Measurements from ENCODE around the gene IFNA2. TPM values are rescaled to one million over a fixed set of nuclear protein-coding genes. Genes with fewer than 3 reads are reported as not detected.
"Not testable (repeated sequence)": the region's sequence is repeated elsewhere in the genome, so short reads cannot be mapped to it uniquely, and the experiment has no call there.

IFNA2 gene
- polyA plus RNA-seq, 10 donors: not detected

DNA sequence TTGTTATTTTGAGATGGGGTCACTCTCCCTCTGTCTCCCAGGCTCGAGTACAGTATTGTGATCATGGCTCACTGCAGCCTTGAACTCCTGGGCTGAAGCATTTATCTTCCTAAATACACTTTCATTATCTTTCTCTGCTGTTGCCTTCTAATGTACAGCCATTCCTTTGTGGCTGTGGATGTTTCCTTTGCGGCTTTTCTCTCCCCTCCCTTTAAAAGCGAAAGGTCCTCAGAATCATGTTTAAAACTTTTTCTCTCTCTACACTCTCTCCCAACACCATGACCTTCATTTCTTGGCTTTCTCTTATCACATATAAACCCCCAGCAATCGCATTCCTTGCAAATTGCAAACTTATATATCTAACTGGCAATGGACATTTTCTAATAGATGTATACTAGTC lies 1.6 kb downstream of the IFNA2 start:
- no peak for DNase-seq

DNA sequence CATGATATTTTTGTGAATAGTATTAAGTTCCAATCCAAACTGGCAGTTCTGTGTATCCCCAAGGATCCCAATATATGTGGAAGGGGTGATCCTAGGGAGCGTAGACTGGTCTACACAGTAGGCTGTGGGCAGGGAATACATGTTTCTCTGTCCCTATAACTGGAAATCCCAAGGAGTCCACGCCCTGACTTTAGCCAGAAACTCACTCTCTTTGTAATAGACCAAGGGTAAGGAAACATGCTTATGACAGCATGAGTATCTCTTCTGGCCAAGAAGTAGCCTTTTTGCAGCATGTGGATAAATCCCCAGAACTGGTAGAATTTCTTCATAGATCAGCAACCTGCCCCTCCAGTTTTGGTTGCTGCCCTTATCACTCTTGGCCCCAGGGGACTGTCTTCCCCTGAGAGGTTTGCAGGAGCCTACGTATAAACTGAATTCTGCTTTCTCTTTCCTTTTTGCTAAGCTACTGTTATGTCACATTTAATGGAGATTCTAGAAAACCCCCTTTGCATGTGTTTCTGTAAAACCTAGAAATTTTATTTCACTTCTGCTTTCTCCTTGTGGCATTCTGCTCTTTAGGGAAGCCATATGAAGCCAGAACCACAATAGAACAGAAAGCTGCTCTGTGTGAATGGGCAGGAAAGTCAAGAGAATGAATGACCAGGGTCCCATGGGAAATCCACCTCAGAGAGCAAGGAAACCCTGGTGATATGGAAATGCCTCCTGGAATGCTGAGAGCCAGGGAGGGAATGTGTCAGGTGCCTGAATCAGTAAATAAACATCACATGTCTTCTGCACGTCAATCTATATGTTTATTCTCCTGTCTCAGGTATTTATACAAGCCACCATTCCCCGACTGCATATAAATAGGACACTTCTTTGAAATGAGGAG lies 3.5 kb downstream of the IFNA2 start:
- DNase-seq: peak in 1 of 3 donors; percentile 11

DNA sequence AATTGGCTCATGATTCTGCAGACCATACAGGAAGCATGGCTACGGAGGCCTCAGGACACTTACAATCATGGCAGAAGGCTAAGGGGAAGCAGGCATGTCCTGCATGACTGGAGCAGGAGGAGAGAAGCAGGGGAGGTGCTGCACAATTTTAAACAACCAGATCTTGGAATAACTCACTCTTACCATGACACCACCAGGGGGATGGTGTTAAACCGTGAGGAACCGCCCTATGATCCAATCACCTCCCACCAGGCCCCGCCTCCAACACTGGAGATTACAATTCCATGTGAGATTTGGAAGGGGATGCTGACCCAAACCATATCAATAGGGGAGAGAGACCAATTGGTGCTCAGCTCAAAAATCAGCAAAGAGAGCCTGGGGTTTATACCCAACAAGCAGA lies 13.7 kb downstream of the IFNA2 start:
- DNase-seq: not testable (repeated sequence)

DNA sequence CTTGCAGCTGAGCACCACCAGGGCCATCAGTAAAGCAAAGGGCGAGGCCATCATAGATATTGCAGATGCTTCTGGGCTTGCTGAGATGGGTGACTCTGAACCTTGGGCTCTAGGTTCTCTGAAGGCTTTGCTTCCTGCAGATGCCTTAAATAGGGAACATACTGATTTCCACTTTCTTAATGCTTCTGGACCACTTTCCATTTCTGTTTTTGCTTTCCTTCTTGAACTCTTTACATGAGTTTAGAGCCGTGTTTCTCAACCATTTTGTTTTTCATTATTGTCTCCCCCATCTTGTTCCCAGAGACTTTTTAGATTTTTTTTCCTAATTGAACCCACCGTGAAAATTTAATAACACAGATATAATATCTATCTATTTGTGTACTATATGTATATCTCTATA lies 17.2 kb downstream of the IFNA2 start, which contains the start of gene IFNA13:
TSS of gene IFNA13 (minus strand) at position 101 of the 400 bp plus-strand sequence. CDS start at position 54, 47 bp downstream.
- no peak for DNase-seq

DNA sequence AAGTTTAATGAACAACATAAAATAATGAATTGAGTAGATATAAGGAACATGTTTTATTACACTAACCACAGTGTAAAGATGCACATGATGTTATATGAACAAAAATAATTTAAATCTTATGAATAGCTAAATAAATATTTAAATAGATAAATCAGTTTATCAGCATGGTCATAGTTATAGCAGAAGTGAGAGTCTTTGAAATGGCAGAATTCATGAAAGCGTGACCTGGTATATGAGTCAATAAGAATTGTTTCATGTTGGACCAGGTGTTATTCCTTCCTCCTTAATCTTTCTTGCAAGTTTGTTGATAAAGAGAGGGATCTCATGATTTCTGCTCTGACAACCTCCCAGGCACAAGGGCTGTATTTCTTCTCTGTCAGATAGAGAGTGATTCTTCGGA lies 18.0 kb downstream of the IFNA2 start:
- DNase-seq: not testable (repeated sequence)

DNA sequence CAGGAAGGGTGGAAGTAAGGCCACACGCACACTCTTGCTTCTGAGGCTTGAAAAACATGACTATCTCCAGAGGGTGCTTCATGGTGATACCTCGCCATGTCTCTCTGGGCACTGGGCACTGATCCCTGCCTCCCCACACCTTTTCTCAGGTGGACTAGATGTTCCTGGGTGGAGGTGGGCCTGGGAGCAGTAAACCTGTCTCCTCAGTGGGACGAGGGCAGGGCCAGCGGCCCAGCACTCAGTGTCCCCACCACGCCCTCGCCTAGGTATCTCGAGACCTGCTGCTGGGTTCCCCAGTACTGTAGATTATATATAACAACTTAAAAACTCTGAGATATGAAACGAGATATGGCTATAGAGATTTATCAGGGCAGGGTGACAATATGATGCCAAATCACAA lies 22.9 kb downstream of the IFNA2 start:
- DNase-seq: no peak

DNA sequence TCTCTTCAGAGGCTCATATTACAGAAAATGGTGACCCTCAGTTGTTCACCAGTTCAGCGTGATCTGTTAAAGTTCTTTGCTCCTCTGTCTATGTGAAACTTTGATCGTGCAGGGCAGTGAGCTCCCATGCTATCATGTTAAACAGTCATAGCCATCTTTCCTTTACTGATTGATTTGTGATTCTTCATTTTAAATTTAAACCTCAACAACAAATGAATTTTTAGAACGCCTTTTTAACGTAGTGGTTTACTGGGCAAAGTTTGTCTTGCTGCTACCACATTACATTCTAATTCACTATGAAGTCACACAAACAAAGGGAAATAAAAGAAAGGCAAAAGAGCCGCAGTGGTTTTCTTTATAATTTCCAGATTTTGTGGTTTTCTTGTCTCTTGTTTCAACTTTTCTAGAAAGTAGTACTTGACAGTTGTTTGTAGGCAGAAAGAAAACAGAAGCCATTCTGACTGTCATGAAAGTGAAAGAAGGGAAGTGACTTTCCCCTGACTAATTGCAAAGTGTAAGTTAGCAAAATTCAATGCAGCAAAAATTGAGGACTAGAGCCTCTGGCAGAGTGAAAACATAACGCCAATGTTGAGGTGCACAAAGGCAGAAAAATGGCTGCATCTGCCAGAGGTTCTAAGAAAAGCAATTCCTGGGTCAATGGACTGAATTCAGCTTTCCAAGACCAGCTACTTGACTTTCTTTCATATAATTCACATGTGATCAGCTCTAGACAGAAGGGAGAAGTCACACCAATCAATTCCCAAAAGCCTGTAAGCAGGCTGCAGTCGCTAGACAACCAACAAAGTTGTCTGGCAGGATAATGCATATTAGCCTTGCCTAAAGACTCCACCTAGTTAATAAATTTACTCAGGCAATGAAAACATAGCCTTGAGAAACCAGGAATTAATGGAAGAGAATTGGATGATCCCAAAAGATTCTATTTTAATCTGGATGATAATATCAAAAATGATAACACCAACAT lies 27.4 kb downstream of the IFNA2 start:
- DNase-seq: peak in 1 of 3 donors; percentile 3

DNA sequence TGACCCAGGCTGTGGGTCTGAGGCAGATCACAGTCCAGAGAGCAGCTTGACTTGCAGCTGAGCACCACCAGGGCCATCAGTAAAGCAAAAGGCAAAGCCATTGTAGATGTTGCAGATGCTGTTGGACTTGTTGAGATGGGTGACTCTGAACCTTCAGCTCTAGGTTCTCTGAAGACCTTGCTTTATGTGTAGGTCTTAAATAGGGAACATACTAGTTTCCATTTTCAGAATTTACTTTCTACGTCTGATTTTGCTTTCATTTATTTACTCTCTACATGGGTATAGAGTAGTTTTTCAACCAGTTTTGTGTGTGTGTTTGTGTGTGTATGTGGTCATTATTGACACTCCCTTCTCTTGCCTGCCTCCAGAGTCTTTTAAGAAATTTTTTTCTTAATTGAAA lies 34.4 kb downstream of the IFNA2 start, which contains the start of gene IFNA6:
TSS of gene IFNA6 (minus strand) at position 101 of the 400 bp plus-strand sequence. CDS start at position 101, 0 bp downstream.
- DNase-seq: no peak

DNA sequence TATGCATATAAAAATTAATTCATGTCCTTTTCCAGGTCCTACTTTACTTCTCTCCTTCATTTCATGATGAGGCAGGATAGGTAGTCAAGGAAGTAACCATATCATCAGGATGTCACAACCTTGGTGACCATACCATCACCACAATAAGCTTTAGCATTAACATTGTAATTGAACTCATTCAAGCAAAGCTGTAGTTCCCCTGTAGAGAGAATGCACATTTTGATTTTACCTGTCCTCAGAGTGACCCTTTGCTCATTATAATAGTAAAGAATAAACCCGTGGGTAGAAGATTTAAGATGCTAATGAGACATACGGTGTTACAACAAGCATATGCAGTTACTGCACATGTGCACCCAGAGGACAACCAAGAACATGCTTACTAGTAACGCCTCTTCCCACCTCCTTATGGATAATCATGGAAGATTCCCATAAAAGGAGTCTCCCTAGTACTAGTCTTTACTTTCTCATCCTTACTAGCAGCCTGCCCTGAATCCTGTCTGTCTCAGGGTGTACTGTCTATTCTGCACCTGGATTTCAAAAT lies 36.7 kb downstream of the IFNA2 start:
- no peak for DNase-seq

DNA sequence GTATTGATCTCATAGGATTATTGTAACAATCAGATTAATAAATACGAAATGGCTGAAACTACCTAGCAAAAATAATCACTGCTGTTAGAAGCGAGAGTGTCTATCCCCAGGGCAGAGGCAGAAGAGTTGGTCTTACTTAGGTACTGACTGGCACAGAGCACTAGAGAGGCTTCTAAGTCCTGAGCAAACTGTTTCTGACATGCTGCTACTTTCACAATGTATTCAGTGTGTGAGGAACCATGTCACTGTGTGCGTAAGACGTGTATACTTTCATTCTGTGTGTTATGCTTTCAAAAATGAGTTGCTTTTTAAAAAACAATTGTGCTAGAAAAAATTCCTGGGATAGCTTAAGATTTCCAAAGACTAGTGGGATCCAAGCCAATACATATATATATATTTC lies 44.5 kb downstream of the IFNA2 start:
- DNase-seq: no peak

DNA sequence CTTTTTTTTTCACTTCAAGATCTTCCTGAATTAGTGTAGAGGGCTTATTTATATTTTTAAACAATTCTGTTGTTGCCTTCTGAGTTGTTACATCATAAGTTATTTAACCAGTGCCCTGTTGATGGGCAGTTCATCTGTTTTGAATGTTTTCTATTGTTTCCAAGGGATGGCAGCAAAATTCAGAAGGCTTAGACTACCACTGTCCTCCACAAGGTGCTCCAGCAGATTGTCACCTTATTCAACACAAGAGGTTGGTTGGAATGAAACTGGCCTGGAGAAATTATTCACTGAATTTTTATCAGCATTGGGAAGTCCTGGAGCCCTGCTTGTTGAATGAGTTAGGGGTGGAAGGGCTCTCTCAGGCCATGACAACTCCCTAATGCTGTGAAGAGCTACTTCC lies 48.7 kb downstream of the IFNA2 start:
- no peak for DNase-seq

DNA sequence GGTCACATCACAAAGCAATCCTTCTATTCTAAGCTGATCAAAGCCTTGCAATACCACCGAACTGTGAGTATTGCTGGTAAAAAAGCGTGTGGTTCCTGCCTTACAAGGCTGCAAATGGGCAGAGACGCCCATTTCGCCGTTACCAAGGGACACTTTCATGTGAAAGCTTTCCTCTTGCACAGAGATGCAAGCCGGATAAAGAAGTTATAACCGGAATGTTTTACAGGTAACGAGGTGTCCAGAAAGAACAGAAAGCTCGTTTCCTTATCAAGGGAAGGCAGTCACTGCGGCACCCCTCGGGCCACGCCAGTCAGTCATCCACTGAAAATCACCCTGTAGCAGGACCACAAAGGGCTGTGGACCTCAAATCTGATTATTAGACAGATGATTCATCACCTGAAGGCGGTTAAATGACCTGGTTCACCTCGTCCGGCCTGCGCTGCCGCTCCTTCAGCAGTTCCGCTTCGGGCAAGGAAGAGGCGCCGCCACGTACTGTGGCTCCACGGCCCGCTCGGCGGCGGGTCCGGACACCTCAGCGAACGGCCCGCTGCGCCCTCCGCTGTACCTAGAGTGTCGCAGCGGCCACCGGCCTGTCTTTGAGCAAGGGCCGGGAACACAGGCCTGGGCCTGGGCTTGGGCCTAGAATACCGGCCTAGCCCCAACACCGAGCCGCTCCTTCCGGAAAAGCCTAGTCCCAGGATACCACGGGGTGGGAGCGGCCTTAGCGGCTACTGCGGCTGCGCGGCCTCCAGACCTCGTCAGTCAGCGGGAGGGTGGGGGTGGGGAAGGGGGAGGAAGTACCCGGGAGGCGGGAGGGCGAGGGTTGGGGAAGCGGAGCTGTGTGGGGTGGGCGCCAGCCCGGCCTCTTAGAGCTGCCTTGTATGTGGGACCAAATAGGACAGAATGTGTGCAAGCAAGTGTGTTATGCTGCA lies 50.2 kb downstream of the IFNA2 start, which contains the start of gene KLHL9:
TSS of gene KLHL9 (minus strand) at position 704 of the 932 bp plus-strand sequence. CDS start at position 159, 545 bp downstream.
- DNase-seq: peak; percentile 94 to 98 (median 95)

Other genes with a start within 250 kb of the IFNA2 start
- not detected for gene IFNW1, start 243.6 kb downstream of the IFNA2 start, polyA plus RNA-seq (ENCODE audit: insufficient read length in 10 of 10)
- gene IFNA21, start 218.7 kb downstream of the IFNA2 start, polyA plus RNA-seq (ENCODE audit: insufficient read length in 10 of 10): not detected
- not detected for gene IFNA4, start 197.8 kb downstream of the IFNA2 start, polyA plus RNA-seq (ENCODE audit: insufficient read length in 10 of 10)
- gene IFNA7, start 183.2 kb downstream of the IFNA2 start, polyA plus RNA-seq (ENCODE audit: insufficient read length in 10 of 10): not detected
- not detected for gene IFNA10, start 178.3 kb downstream of the IFNA2 start, polyA plus RNA-seq (ENCODE audit: insufficient read length in 10 of 10)
- not detected for gene IFNA16, start 168.1 kb downstream of the IFNA2 start, polyA plus RNA-seq (ENCODE audit: insufficient read length in 10 of 10)
- gene IFNA17, start 157.2 kb downstream of the IFNA2 start, polyA plus RNA-seq (ENCODE audit: insufficient read length in 10 of 10): not detected
- not detected for gene IFNA14, start 145.4 kb downstream of the IFNA2 start, polyA plus RNA-seq (ENCODE audit: insufficient read length in 10 of 10)
- gene IFNA5, start 80.1 kb downstream of the IFNA2 start, polyA plus RNA-seq (ENCODE audit: insufficient read length in 10 of 10): not detected
- gene KLHL9, start 50.0 kb downstream of the IFNA2 start, polyA plus RNA-seq (ENCODE audit: insufficient read length in 10 of 10): 10 to 100 TPM; 21.1 to 29.9 (median 25.3) TPM
- not detected for gene IFNA6, start 34.5 kb downstream of the IFNA2 start, polyA plus RNA-seq (ENCODE audit: insufficient read length in 10 of 10)
- not detected for gene IFNA13, start 17.3 kb downstream of the IFNA2 start, polyA plus RNA-seq (ENCODE audit: insufficient read length in 10 of 10)
- gene IFNA8, start 23.7 kb upstream of the IFNA2 start, polyA plus RNA-seq (ENCODE audit: insufficient read length in 10 of 10): not detected
- not detected for gene IFNA1, start 55.0 kb upstream of the IFNA2 start, polyA plus RNA-seq (ENCODE audit: insufficient read length in 10 of 10)
- gene IFNE, start 96.9 kb upstream of the IFNA2 start, polyA plus RNA-seq (ENCODE audit: insufficient read length in 10 of 10): not detected

Data from muscle of back (tissue), 11 donors.